Smooth muscle cell (in vitro differentiated cells): ENCODE results near the gene CD36. TPM values are rescaled to one million over a fixed set of nuclear protein-coding genes. Genes with fewer than 3 reads are reported as not detected.

ENCODE experiments used
- DNase-seq: peaks from one replicate; lab custom pipeline; 2025; ENCODE audit not compliant: unreplicated experiment; lab: John Stamatoyannopoulos, UW
- H2AFZ ChIP-seq: fragments of 200-600 bp; sonication (generic); 2 replicates; pipeline ENCODE4 v1.6.0; 2016; ENCODE audit warnings: antibody characterized with exemption, low read depth, mild to moderate bottlenecking
- H3F3A ChIP-seq: fragments of 200-600 bp; sonication (generic); 2 replicates; pipeline ENCODE4 v1.6.0; 2017; ENCODE audit warnings: antibody characterized with exemption, low read depth
- H3K27ac ChIP-seq: fragments of 200-600 bp; sonication (generic); 2 replicates; pipeline ENCODE4 v1.5.1; 2016; ENCODE audit warnings: low read depth, mild to moderate bottlenecking
- H3K27me3 ChIP-seq: fragments of 200-600 bp; sonication (generic); 2 replicates; pipeline ENCODE4 v1.6.1; 2016; ENCODE audit warnings: low read depth, mild to moderate bottlenecking
- H3K36me3 ChIP-seq: fragments of 200-600 bp; sonication (generic); 2 replicates; pipeline ENCODE4 v1.5.1; 2016; ENCODE audit warnings: low read depth
- H3K4me1 ChIP-seq: fragments of 200-600 bp; sonication (generic); 2 replicates; pipeline ENCODE4 v1.5.1; 2016; ENCODE audit warnings: low read depth
- H3K4me2 ChIP-seq: fragments of 200-600 bp; sonication (generic); 2 replicates; pipeline ENCODE4 v1.6.0; 2016; ENCODE audit warnings: mild to moderate bottlenecking
- H3K4me3 ChIP-seq: fragments of 200-600 bp; sonication (generic); 2 replicates; pipeline ENCODE4 v1.5.1; 2016; ENCODE audit warnings: mild to moderate bottlenecking
- H3K79me2 ChIP-seq: fragments of 200-600 bp; sonication (generic); 2 replicates; pipeline ENCODE4 v1.6.0; 2016; ENCODE audit warnings: low read depth, mild to moderate bottlenecking
- H3K9ac ChIP-seq: fragments of 200-600 bp; sonication (generic); 2 replicates; pipeline ENCODE4 v1.6.0; 2016; ENCODE audit warnings: low read depth
- H3K9me3 ChIP-seq: fragments of 200-600 bp; sonication (generic); replicated peaks from 2 replicates; pipeline ENCODE4 v1.5.1; 2016; ENCODE audit warnings: low read depth
- H4K20me1 ChIP-seq: fragments of 200-600 bp; sonication (generic); 2 replicates; pipeline ENCODE4 v1.6.0; 2016; ENCODE audit warnings: low read depth
- WGBS: methylation state at CpG from one replicate; pipeline ENCODE4 v1.1.7; 2016; ENCODE audit warnings: low lambda C conversion rate; 5-methylcytosine and 5-hydroxymethylcytosine counted together
- polyA plus RNA-seq: library from polyadenylated mRNA; unstranded; fragments of >200 nt; fragmentation: Nextera tagmentation; extraction: Ambion mirVana; gene quantifications from 2 replicates; pipeline ENCODE4 v1.2.1, GENCODE V29; 2016
- total RNA-seq: library from RNA; depleted of rRNA; stranded (reverse); fragments of >200 nt; gene quantifications from 2 replicates; pipeline ENCODE4 v1.2.3, GENCODE V29; 2014
- TF ChIP-seq, protein P1 (sequence below): fragments of 200-600 bp; sonication (generic); IDR thresholded peaks from 2 replicates; pipeline ENCODE4 v1.5.1; 2017; ENCODE audit warnings: borderline replicate concordance, mild to moderate bottlenecking, antibody characterized with exemption; ENCODE audit not compliant: insufficient read depth, poor library complexity, severe bottlenecking

Gene CD36
- total and polyA plus RNA-seq, 2 experiments from 2014 or later, result 0.64 to 2.8 TPM

DNA sequence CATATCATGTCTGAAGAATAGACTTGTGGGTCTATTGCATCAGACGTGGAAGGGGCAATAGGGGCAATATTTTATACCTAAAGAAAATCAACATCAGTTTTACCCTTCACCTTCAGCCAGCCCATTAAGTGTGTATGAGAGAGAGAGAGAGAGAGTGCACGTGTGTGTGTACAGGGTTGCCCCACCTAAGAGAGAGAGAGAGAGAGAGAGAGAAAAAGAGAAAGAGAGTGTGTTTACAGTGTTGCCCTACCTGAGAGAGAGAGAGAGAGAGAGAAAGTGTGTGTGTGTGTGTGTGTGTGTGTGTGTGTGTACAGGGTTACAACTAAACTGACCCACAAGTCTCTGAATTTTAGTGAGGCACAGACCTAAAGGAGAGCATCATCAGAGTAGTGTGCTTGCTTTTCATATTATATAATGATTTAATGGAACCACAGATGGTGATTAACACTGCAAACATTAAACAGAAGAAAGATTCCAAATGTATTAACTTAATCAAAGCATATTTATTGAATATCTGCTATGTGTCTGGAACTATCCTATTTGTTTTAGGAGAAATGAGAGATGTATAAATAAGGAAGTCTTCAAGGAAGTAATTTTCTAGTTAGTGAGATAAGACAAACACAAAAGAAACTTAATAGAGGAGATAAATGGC is 66.8 kb downstream of the CD36 start:
- DNase-seq, result no peak
- Histone ChIP-seq H4K20me1 (no peaks in the 10 kb centered on the region), H3F3A (no peaks in the 10 kb centered on the region), H3K4me1 (no peaks in the 10 kb centered on the region), H3K27me3 (no peaks in the 10 kb centered on the region), H3K4me3 (no peak overlapping the region), H3K4me2 (no peak overlapping the region), H3K36me3 (no peaks in the 10 kb centered on the region), H3K79me2 (no peaks in the 10 kb centered on the region), H3K9me3 (no peaks in the 10 kb centered on the region), H3K27ac (no peak overlapping the region), H3K9ac (no peak overlapping the region), H2AFZ (no peak overlapping the region)
- TF ChIP-seq, protein P1, sequence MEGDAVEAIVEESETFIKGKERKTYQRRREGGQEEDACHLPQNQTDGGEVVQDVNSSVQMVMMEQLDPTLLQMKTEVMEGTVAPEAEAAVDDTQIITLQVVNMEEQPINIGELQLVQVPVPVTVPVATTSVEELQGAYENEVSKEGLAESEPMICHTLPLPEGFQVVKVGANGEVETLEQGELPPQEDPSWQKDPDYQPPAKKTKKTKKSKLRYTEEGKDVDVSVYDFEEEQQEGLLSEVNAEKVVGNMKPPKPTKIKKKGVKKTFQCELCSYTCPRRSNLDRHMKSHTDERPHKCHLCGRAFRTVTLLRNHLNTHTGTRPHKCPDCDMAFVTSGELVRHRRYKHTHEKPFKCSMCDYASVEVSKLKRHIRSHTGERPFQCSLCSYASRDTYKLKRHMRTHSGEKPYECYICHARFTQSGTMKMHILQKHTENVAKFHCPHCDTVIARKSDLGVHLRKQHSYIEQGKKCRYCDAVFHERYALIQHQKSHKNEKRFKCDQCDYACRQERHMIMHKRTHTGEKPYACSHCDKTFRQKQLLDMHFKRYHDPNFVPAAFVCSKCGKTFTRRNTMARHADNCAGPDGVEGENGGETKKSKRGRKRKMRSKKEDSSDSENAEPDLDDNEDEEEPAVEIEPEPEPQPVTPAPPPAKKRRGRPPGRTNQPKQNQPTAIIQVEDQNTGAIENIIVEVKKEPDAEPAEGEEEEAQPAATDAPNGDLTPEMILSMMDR, result no peak
- 94% methylated on average over 2 of the region's 2 CpGs for WGBS

- H3K9me3 ChIP-seq, result no peaks in the 10 kb centered on the region
- H3K4me3 ChIP-seq, result no peak overlapping the region
- no peak overlapping the region for H3K9ac ChIP-seq
- H3F3A ChIP-seq, result no peaks in the 10 kb centered on the region
- TF ChIP-seq, protein P1, result no peak
- no peaks in the 10 kb centered on the region for H3K79me2 ChIP-seq
- 83% methylated on average over 1 of the region's 1 CpG for WGBS
- DNase-seq, result no peak
- no peaks in the 10 kb centered on the region for H4K20me1 ChIP-seq
- no peaks in the 10 kb centered on the region for H3K36me3 ChIP-seq
- no peak overlapping the region for H3K27ac ChIP-seq
- H3K27me3 ChIP-seq, result no peaks in the 10 kb centered on the region
- H3K4me2 ChIP-seq, result no peak overlapping the region
- H3K4me1 ChIP-seq, result no peaks in the 10 kb centered on the region
- H2AFZ ChIP-seq, result no peak overlapping the region
These were observed 68.9 kb downstream of the CD36 start for GRCh38 chr7:80707318-80707717.

- Histone ChIP-seq H3F3A (no peaks in the 10 kb centered on the region), H4K20me1 (no peaks in the 10 kb centered on the region), H3K4me3 (no peak overlapping the region), H2AFZ (no peak overlapping the region), H3K9ac (no peak overlapping the region), H3K27ac (no peak overlapping the region), H3K36me3 (no peaks in the 10 kb centered on the region), H3K4me1 (no peaks in the 10 kb centered on the region), H3K79me2 (no peaks in the 10 kb centered on the region), H3K27me3 (no peaks in the 10 kb centered on the region), H3K9me3 (no peaks in the 10 kb centered on the region), H3K4me2 (no peak overlapping the region)
- TF ChIP-seq, protein P1, result no peak
- no peak for DNase-seq
- 80% methylated on average over 2 of the region's 2 CpGs for WGBS
These were observed 69.7 kb downstream of the CD36 start for GRCh38 chr7:80708123-80708522.

DNA sequence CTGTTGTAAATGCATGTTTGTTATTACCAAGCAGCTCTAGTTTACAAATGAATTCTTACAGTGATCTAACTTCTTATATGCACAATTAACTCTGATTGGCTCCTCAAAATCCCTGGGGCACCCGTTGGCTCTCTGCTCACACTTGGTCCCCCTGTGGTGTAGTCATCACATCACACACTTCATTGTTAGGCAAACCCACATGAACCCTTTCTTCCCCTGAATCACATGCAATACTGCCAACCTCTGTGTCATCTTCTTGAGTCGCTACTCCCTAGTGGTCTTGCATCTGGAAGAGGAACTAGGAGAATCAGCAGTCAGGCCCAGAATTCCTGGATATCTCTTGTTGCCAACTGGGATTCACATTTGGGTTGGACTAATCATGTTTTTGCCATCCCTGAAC is 73.1 kb downstream of the CD36 start:
- H3K9me3 ChIP-seq, result no peaks in the 10 kb centered on the region
- 84% methylated on average over 2 of the region's 2 CpGs for WGBS
- no peaks in the 10 kb centered on the region for H3K79me2 ChIP-seq
- H2AFZ ChIP-seq, result no peak overlapping the region
- H3K36me3 ChIP-seq, result no peaks in the 10 kb centered on the region
- no peak overlapping the region for H3K4me3 ChIP-seq
- H3F3A ChIP-seq, result no peaks in the 10 kb centered on the region
- DNase-seq, result no peak
- no peaks in the 10 kb centered on the region for H3K27me3 ChIP-seq
- TF ChIP-seq, protein P1, result no peak
- H3K27ac ChIP-seq, result no peak overlapping the region
- H3K9ac ChIP-seq, result no peak overlapping the region
- H4K20me1 ChIP-seq, result no peaks in the 10 kb centered on the region
- no peak overlapping the region for H3K4me2 ChIP-seq
- H3K4me1 ChIP-seq, result no peaks in the 10 kb centered on the region
